ENCODE measurements around the gene CYS1.
A peak's percentile ranks its signal among the peaks of the same experiment; 100 is the strongest.

Gene CYS1

DNA sequence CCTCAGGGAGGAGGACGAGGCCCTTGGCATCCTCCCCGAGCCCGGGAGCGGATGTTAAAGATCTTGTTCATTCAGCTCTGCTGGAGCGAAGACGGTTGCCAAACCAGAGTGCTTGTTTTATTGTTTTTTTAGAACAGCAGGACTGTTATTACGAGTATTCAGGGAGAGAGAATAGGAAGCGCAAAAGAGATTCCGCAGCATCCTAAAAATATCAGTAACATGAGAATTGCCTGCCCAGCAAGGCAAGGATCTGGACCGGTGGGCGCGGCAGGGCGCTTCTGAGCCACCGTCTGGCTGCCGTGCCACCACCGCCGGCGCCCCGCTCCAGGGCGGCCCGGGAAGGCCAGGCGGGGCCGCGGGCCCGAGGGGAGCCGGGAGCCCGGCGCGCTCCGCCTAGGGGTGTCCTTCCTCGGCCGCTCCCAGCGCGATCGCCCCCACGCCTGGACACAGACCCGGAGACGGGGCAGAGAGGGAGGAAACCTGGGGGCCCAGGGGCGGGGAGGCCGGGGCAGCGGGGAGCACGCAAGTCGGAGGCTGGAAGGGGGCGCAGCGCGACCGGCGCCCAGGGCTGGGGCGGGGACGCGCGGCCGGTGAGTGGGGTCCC is 843 bp downstream of the CYS1 start:
- H3K27me3 ChIP-seq (ENCODE audit: insufficient read depth, low read length): peaks cover 14% of the 10 kb centered on the region
- H2AFZ ChIP-seq (ENCODE audit: low read length): no peak overlapping the region

DNA sequence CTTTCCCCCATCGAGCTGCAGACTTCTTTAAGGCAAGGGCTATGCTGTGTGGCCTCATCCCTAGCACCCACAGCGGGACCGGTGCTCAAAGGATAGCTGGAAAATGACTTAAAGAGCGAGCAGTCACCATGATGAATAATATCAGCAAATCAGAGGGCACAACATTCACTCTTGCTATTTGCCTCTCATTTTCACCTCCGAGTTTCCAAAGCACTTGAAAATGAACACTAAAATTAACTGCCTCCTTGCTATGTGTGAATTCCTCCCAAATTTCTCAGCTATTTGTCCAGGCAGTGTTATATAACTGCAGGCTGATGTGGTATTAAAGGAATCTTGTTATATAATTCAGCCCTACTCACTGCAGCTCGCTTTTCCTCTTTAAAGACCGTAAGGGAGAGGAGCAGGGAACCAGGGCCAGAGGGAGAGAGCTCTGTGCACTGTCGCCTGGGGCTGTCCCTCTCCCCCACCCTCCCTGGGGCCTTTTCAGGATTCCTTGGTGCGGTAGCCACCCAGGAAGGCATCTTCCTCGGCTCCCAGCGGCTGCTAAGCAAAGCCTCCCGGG is 1.4 kb downstream of the CYS1 start:
- Histone ChIP-seq H4K20me1 (ENCODE audit: insufficient read depth, low read length) (no peaks in the 10 kb centered on the region), H3K27ac (ENCODE audit: low read depth, low read length, poor library complexity, severe bottlenecking) (no peak overlapping the region), H3K9me3 (ENCODE audit: low read length) (no peaks in the 10 kb centered on the region), H3F3A (ENCODE audit: insufficient read depth, low read length) (no peaks in the 10 kb centered on the region), H3K4me1 (ENCODE audit: insufficient read depth, low read length, severe bottlenecking) (peaks cover 35% of the 10 kb centered on the region), H3K79me2 (ENCODE audit: insufficient read depth, low read length) (no peaks in the 10 kb centered on the region), H3K36me3 (ENCODE audit: insufficient read depth, low read length) (no peaks in the 10 kb centered on the region), H3K27me3 (ENCODE audit: insufficient read depth, low read length) (peaks cover 14% of the 10 kb centered on the region), H3K9me2 (ENCODE audit: low read depth, low read length) (no peaks in the 10 kb centered on the region), H2AFZ (ENCODE audit: low read length) (no peak overlapping the region), H3K4me3 (ENCODE audit: low read depth, low read length, poor library complexity, severe bottlenecking) (no peak overlapping the region), H3K4me2 (ENCODE audit: low read length) (no peak overlapping the region), H3K9ac (ENCODE audit: low read length) (no peak overlapping the region)
- TF ChIP-seq, protein P1, sequence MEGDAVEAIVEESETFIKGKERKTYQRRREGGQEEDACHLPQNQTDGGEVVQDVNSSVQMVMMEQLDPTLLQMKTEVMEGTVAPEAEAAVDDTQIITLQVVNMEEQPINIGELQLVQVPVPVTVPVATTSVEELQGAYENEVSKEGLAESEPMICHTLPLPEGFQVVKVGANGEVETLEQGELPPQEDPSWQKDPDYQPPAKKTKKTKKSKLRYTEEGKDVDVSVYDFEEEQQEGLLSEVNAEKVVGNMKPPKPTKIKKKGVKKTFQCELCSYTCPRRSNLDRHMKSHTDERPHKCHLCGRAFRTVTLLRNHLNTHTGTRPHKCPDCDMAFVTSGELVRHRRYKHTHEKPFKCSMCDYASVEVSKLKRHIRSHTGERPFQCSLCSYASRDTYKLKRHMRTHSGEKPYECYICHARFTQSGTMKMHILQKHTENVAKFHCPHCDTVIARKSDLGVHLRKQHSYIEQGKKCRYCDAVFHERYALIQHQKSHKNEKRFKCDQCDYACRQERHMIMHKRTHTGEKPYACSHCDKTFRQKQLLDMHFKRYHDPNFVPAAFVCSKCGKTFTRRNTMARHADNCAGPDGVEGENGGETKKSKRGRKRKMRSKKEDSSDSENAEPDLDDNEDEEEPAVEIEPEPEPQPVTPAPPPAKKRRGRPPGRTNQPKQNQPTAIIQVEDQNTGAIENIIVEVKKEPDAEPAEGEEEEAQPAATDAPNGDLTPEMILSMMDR (IDR thresholded peaks at IDR 0.05; ENCODE audit: low read length): no peak
- no peak for TF ChIP-seq EZH2 (IDR thresholded peaks at IDR 0.05; ENCODE audit: borderline replicate concordance, low read length)

More for the DNA sequence above, 843 bp downstream of the CYS1 start:
- H3K9me2 ChIP-seq (ENCODE audit: low read depth, low read length): no peaks in the 10 kb centered on the region
- no peaks in the 10 kb centered on the region for H4K20me1 ChIP-seq (ENCODE audit: insufficient read depth, low read length)
- H3K36me3 ChIP-seq (ENCODE audit: insufficient read depth, low read length): no peaks in the 10 kb centered on the region
- H3K4me2 ChIP-seq (ENCODE audit: low read length): peak overlapping the region; percentile 40
- H3K4me3 ChIP-seq (ENCODE audit: low read depth, low read length, poor library complexity, severe bottlenecking): peak overlapping the region; percentile 27
- no peaks in the 10 kb centered on the region for H3K9me3 ChIP-seq (ENCODE audit: low read length)
- H3K4me1 ChIP-seq (ENCODE audit: insufficient read depth, low read length, severe bottlenecking): peaks cover 35% of the 10 kb centered on the region
- no peak overlapping the region for H3K9ac ChIP-seq (ENCODE audit: low read length)
- TF ChIP-seq, protein P1 (IDR thresholded peaks at IDR 0.05; ENCODE audit: low read length): no peak
- TF ChIP-seq EZH2 (IDR thresholded peaks at IDR 0.05; ENCODE audit: borderline replicate concordance, low read length): 0 out of 2 replicates have a peak, but pooled peaks have one; percentile 49
- no peak overlapping the region for H3K27ac ChIP-seq (ENCODE audit: low read depth, low read length, poor library complexity, severe bottlenecking)
- H3K79me2 ChIP-seq (ENCODE audit: insufficient read depth, low read length): no peaks in the 10 kb centered on the region
- H3F3A ChIP-seq (ENCODE audit: insufficient read depth, low read length): no peaks in the 10 kb centered on the region

DNA sequence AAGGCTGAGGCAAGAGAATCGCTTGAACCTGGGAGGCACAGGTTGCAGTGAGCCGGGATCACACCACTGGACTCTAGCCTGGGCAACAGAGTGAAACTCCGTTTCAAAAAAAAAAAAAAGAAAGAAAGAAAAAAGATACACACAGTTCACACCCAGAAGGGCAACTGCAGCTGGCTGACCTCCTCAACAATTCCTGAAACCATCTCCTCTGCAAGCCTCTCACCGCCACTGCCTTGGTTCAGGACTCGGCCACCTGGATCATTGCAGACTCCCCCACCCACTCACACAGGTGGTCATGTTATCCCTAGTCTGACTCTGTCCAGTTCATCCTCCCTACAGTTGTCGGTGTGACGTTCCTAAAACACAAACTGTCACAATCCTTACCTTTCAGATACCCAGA is 2.2 kb downstream of the CYS1 start:
- no peaks in the 10 kb centered on the region for H3K9me3 ChIP-seq (ENCODE audit: low read length)
- H3K9me2 ChIP-seq (ENCODE audit: low read depth, low read length): no peaks in the 10 kb centered on the region
- no peak overlapping the region for H3K27ac ChIP-seq (ENCODE audit: low read depth, low read length, poor library complexity, severe bottlenecking)
- H3K4me1 ChIP-seq (ENCODE audit: insufficient read depth, low read length, severe bottlenecking): peaks cover 28% of the 10 kb centered on the region
- no peaks in the 10 kb centered on the region for H3K79me2 ChIP-seq (ENCODE audit: insufficient read depth, low read length)
- H4K20me1 ChIP-seq (ENCODE audit: insufficient read depth, low read length): no peaks in the 10 kb centered on the region
- TF ChIP-seq EZH2 (IDR thresholded peaks at IDR 0.05; ENCODE audit: borderline replicate concordance, low read length): no peak
- TF ChIP-seq, protein P1 (IDR thresholded peaks at IDR 0.05; ENCODE audit: low read length): no peak
- no peaks in the 10 kb centered on the region for H3K36me3 ChIP-seq (ENCODE audit: insufficient read depth, low read length)
- peaks cover 14% of the 10 kb centered on the region for H3K27me3 ChIP-seq (ENCODE audit: insufficient read depth, low read length)
- H2AFZ ChIP-seq (ENCODE audit: low read length): no peak overlapping the region
- no peak overlapping the region for H3K4me2 ChIP-seq (ENCODE audit: low read length)
- H3F3A ChIP-seq (ENCODE audit: insufficient read depth, low read length): no peaks in the 10 kb centered on the region
- no peak overlapping the region for H3K4me3 ChIP-seq (ENCODE audit: low read depth, low read length, poor library complexity, severe bottlenecking)
- no peak overlapping the region for H3K9ac ChIP-seq (ENCODE audit: low read length)

Measured in OCI-LY1 (cell line).